Measurements from ENCODE around the gene NELFCD. TPM values are rescaled to one million over a fixed set of nuclear protein-coding genes. Genes with fewer than 3 reads are reported as not detected.

NELFCD gene
- total and polyA plus RNA-seq, 2 donors (not counting 1 experiment from before 2014, with no cell fraction given): 46.9 to 78.8 TPM

DNA sequence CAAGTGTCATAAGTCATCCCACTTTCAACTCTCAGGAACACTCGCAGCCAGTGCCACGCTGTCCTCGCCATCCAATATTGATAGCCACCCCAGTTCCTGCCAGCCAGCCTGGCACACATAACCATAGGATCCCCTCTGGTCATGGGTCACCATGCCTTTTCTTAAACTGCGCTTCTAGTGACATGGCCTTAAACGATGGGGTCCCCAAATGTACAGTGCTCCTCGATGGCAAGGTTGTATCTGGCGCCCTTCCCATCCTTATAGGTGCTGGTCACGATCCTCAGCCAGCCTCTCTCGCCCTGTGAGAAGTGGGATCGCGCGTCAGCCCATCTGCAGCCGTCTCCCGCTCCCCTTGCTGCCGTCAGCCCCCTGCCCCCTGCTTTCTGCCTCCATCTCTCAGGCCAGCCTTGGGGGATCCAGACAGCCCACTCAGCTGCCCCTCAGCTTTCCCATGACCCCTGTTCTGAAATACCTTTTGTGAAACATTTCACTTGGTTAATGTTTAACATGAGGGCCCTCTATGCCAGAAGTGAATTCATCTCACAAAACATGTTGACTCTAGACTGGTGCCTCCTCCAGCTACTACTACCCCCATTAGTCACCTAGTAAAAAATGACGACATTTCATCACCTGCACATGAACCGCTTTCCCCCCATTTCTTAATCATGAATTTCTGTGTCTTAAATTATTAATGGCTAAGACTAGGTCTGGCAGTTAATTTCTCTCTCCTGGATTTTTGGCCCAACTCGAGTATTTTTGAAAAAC lies 14.6 kb downstream of the NELFCD start:
- no peak overlapping the region for H3K9ac ChIP-seq (ENCODE audit: insufficient read depth, low read length)
- no peak overlapping the region for H2AFZ ChIP-seq (ENCODE audit: low read length)
- no peak for DNase-seq (ENCODE audit: low read depth in 2 of 2)
- H3K9me3 ChIP-seq (ENCODE audit: control insufficient read depth, insufficient read depth, low read depth, low read length): no peaks in the 10 kb centered on the region
- H3K79me2 ChIP-seq (ENCODE audit: control insufficient read depth, insufficient read depth, low read length): no peaks in the 10 kb centered on the region
- H3K4me2 ChIP-seq (ENCODE audit: extremely low read depth, insufficient read depth, low read length): no peak overlapping the region
- no peaks in the 10 kb centered on the region for H3K27me3 ChIP-seq (ENCODE audit: control insufficient read depth, insufficient read depth, low read length)
- TF ChIP-seq, protein P1, sequence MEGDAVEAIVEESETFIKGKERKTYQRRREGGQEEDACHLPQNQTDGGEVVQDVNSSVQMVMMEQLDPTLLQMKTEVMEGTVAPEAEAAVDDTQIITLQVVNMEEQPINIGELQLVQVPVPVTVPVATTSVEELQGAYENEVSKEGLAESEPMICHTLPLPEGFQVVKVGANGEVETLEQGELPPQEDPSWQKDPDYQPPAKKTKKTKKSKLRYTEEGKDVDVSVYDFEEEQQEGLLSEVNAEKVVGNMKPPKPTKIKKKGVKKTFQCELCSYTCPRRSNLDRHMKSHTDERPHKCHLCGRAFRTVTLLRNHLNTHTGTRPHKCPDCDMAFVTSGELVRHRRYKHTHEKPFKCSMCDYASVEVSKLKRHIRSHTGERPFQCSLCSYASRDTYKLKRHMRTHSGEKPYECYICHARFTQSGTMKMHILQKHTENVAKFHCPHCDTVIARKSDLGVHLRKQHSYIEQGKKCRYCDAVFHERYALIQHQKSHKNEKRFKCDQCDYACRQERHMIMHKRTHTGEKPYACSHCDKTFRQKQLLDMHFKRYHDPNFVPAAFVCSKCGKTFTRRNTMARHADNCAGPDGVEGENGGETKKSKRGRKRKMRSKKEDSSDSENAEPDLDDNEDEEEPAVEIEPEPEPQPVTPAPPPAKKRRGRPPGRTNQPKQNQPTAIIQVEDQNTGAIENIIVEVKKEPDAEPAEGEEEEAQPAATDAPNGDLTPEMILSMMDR (conservative IDR thresholded peaks at IDR 0.05 in 1 of 2, IDR thresholded peaks at IDR 0.05 in 1 of 2; ENCODE audit: low read depth in 1 of 2, low read length in 2 of 2): no peak
- no peak for TF ChIP-seq EZH2 (IDR thresholded peaks at IDR 0.05; ENCODE audit: low read length, missing control alignments)
- no peaks in the 10 kb centered on the region for H4K20me1 ChIP-seq (ENCODE audit: control insufficient read depth, extremely low read depth, insufficient read depth, low read length)
- peaks cover 2% of the 10 kb centered on the region for H3K4me1 ChIP-seq (ENCODE audit: control insufficient read depth, extremely low read depth, insufficient read depth, low read length)
- no peak overlapping the region for H3K4me3 ChIP-seq (replicated peaks in 1 of 4; ENCODE audit: control extremely low read depth in 1 of 4, insufficient read depth in 1 of 4, low read depth in 3 of 4, low read length in 4 of 4)
- H3K27ac ChIP-seq (ENCODE audit: insufficient read depth, low read length): no peak overlapping the region
- peaks cover 28% of the 10 kb centered on the region for H3K36me3 ChIP-seq (ENCODE audit: control insufficient read depth, insufficient read depth, low read length)

DNA sequence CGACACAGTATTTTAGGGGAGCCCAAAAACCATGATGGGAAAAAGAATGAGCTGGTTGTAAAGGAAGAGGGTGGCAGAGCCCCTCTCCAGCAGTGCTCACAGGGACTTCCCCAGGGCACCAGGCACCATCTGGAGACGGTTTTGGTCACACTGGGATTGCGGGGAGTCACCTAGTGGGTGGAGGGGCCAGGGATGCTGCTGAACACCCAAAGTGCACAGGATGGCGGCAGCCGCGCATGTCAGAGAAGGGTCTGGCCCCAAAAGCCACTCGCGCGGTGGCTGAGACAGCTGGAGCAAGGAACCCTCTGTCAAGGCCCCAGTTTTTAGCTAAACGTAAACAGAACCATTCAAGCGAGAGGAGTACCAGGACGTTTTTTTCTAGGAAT lies 15.2 kb downstream of the NELFCD start:
- Histone ChIP-seq H3K4me3 (replicated peaks in 1 of 4; ENCODE audit: control extremely low read depth in 1 of 4, insufficient read depth in 1 of 4, low read depth in 3 of 4, low read length in 4 of 4) (no peak overlapping the region), H3K4me2 (ENCODE audit: extremely low read depth, insufficient read depth, low read length) (no peak overlapping the region), H3K9ac (ENCODE audit: insufficient read depth, low read length) (no peak overlapping the region), H3K4me1 (ENCODE audit: control insufficient read depth, extremely low read depth, insufficient read depth, low read length) (peaks cover 2% of the 10 kb centered on the region), H3K27me3 (ENCODE audit: control insufficient read depth, insufficient read depth, low read length) (no peaks in the 10 kb centered on the region), H3K9me3 (ENCODE audit: control insufficient read depth, insufficient read depth, low read depth, low read length) (no peaks in the 10 kb centered on the region), H3K27ac (ENCODE audit: insufficient read depth, low read length) (no peak overlapping the region), H4K20me1 (ENCODE audit: control insufficient read depth, extremely low read depth, insufficient read depth, low read length) (no peaks in the 10 kb centered on the region), H2AFZ (ENCODE audit: low read length) (no peak overlapping the region), H3K79me2 (ENCODE audit: control insufficient read depth, insufficient read depth, low read length) (no peaks in the 10 kb centered on the region), H3K36me3 (ENCODE audit: control insufficient read depth, insufficient read depth, low read length) (peaks cover 24% of the 10 kb centered on the region)
- TF ChIP-seq, protein P1 (conservative IDR thresholded peaks at IDR 0.05 in 1 of 2, IDR thresholded peaks at IDR 0.05 in 1 of 2; ENCODE audit: low read depth in 1 of 2, low read length in 2 of 2): no peak
- no peak for TF ChIP-seq EZH2 (IDR thresholded peaks at IDR 0.05; ENCODE audit: low read length, missing control alignments)
- no peak for DNase-seq (ENCODE audit: low read depth in 2 of 2)

DNA sequence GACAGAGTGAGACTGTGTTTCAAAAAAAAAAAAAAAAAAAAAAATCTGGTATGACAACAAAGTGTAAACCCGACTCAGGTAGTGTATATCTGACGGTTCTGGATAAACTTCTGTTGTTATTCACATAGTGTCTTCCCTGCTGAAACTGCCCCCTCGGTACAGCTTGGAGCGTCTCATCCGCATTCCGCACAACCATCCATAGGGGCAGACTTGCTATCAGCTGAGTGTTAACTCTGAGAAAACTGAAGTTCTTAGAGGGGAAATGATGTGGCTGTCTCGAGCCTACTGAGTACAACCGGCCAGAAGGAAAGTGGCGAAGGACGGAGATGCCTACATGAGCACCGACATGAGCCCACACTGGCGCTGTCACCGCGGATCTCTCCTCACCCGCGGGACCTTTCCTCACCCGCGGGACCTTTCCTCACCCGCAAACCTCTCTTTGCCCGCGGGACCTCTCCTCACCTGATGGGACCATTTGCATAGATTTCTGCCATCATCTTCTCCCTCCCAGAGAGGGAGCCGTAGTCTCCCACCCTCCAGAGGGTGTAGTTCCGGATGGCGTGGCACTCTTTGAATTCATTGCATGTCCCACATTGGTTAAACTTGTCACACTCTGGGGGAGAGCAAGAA lies 16.2 kb downstream of the NELFCD start:
- Histone ChIP-seq H2AFZ (ENCODE audit: low read length) (no peak overlapping the region), H3K9me3 (ENCODE audit: control insufficient read depth, insufficient read depth, low read depth, low read length) (no peaks in the 10 kb centered on the region), H3K4me2 (ENCODE audit: extremely low read depth, insufficient read depth, low read length) (no peak overlapping the region), H3K4me3 (replicated peaks in 1 of 4; ENCODE audit: control extremely low read depth in 1 of 4, insufficient read depth in 1 of 4, low read depth in 3 of 4, low read length in 4 of 4) (no peak overlapping the region), H3K36me3 (ENCODE audit: control insufficient read depth, insufficient read depth, low read length) (peaks cover 27% of the 10 kb centered on the region), H3K79me2 (ENCODE audit: control insufficient read depth, insufficient read depth, low read length) (no peaks in the 10 kb centered on the region), H3K4me1 (ENCODE audit: control insufficient read depth, extremely low read depth, insufficient read depth, low read length) (peaks cover 2% of the 10 kb centered on the region), H3K27me3 (ENCODE audit: control insufficient read depth, insufficient read depth, low read length) (no peaks in the 10 kb centered on the region), H3K27ac (ENCODE audit: insufficient read depth, low read length) (no peak overlapping the region), H3K9ac (ENCODE audit: insufficient read depth, low read length) (no peak overlapping the region), H4K20me1 (ENCODE audit: control insufficient read depth, extremely low read depth, insufficient read depth, low read length) (no peaks in the 10 kb centered on the region)
- no peak for TF ChIP-seq EZH2 (IDR thresholded peaks at IDR 0.05; ENCODE audit: low read length, missing control alignments)
- TF ChIP-seq, protein P1 (conservative IDR thresholded peaks at IDR 0.05 in 1 of 2, IDR thresholded peaks at IDR 0.05 in 1 of 2; ENCODE audit: low read depth in 1 of 2, low read length in 2 of 2): no peak
- no peak for DNase-seq (ENCODE audit: low read depth in 2 of 2)

Data from fibroblast of lung (primary cell).